Inferior parietal cortex (tissue), 1 donor: Measurements from ENCODE around the gene TNRC6A.
"Not testable (repeated sequence)": the region's sequence is repeated elsewhere in the genome, so short reads cannot be mapped to it uniquely, and the experiment has no call there.

ENCODE experiments used
- DNase-seq: peaks from one replicate; pipeline ENCODE4 v3.0.0-alpha.2; 2016; ENCODE audit errors: extremely low spot score

TNRC6A gene

GRCh38 chr16:24728011-24728410 is 1.4 kb upstream of the TNRC6A start:
- DNase-seq, result no peak

GRCh38 chr16:24728891-24729242 is 584 bp upstream of the TNRC6A start:
- no peak for DNase-seq

- DNase-seq, result no peak
These were observed 732 bp downstream of the TNRC6A start for GRCh38 chr16:24729951-24730815.

- DNase-seq, result no peak
These were observed 1.5 kb downstream of the TNRC6A start for GRCh38 chr16:24730914-24731313.

DNA sequence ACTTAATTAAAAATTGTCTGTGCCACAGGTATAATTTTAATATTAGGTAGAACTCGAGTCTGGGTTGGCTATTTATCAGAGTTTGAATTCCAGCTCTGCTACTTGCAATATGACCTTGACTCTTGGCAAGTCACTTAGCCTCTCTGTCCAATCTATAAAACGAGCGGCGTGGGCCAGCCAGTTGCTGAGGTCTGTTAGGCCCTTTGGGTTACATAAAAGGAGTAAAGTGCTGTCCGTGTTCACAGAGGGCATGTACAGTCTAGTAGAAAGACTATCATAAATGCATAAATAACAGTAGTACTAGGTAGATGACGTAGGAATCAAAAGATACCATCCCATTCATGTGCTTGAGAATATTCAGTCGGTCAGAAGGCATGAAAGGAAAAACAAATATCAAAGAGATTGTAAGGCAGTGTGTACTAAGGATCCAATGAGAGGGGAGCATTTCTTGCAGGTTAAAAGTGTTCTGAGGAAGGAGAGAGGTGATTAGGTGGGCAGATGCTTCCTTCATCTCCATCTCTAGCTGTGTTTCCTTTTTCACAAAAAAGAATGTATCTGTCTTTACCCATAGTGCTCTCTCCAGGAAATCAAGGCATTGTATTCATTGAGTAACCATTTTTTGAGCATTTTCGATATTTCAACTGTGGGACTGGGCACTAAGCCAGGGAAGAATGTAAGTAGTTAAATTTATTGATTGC is 2.4 kb downstream of the TNRC6A start:
- DNase-seq, result no peak

DNA sequence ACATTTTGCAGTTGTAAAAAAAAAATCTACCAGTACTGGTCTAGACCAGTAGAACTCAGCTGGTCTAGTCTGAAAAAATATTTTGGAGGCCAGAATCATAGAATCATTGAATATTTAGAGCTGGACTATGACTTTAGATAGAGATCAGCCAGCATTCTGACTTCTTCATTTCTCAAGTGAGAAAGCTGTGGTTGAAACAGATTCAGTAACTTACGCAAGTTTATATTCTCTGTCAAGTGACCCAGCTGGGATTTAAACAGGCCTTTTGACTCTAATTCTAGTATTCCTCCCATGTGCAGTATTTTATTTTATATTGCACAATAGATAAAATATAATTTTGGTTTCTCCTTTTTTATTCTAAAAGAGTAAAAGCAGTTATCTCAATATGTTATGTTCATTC is 4.9 kb downstream of the TNRC6A start:
- no peak for DNase-seq

GRCh38 chr16:24736758-24737157 is 7.3 kb downstream of the TNRC6A start:
- no peak for DNase-seq

GRCh38 chr16:24737391-24737871 is 8.0 kb downstream of the TNRC6A start:
- DNase-seq, result no peak

DNA sequence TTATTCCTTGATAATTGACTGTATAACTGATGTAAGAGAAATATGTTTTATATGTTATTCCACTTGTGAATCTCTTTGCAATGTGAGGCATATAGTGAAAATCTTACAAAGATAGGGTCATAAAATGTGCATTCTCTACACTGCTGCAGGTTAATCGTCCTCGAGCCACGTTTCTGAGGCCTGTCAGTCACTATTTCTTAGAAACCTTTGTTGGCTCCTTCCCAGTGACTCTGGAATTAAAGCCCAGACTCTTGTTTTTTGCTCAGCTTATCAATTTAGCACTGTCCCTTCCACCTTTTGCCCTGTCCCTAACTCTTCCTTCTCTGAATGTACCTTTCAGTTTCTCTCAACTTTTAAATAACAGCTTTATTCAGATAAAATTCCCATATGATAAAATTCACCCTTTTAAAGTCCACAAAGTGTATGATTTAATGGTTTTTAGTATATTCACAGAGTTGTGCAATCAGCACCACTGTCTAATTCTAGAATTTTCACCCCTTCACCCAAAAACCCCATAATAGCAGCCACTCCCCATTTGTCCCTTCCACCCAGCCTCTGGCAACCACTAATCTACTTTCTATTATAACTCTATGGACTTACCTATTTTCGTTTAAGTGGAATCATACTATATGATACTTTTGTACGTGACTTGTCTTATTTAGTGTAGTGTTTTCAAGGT is 8.6 kb downstream of the TNRC6A start:
- no peak for DNase-seq

GRCh38 chr16:24738895-24739294 is 9.4 kb downstream of the TNRC6A start:
- DNase-seq, result no peak

DNA sequence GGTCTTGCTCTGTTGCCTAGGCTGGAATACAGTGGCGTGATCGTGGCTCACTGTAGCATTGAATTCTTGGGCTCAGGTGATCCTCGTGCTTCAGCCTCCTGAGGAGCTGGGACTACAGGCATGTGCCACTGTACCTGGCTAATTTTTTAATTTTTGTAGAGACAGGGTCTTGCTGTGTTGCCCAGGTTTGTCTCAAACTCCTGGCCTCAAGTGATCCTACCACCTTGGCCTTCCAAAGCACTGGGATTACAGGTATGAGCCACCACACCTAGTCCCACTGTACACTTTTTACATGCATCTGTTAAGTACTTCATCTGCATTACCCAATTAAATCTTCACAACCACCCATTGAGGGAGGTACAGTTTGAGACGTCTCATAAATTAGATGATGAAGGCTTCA is 12.4 kb downstream of the TNRC6A start:
- DNase-seq, result no peak

DNA sequence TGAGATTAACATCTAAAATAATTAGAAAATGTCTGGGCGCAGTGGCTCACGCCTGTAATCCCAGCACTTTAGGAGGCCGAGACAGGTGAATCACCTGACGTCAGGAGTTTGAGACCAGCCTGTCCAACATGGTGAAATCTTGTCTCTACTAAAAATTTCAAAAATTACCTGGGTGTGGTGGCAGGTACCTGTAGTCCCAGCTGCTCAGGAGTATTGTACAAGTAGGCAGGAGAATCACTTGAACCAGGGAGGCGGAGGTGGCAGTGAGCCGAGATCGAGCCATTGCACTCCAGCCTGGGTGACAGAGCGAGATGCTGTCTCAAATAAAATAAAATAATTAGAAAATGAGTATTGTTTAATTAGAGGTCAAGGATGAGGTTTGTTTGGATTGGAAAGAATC is 13.2 kb downstream of the TNRC6A start:
- not testable (repeated sequence) for DNase-seq

DNA sequence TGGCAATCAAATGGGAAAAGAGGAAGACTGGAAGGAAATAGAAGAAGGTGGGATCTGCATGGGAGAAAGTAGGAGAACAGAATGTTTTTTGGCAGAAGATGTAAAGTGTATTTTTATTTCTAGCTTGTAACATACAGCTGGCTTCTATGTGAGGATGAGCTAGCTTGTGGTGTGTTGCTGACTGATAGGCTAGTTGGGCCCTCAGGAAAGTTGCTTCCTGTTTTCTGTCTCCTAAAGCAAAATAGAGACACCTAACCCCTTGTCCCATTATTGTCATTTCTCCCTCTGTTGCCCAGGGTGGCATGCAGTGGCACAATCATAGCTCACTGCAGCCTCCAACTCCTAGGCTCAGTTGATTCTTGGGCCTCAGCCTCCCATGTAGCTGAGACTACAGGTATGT is 15.9 kb downstream of the TNRC6A start:
- DNase-seq, result no peak

GRCh38 chr16:24745791-24746190 is 16.3 kb downstream of the TNRC6A start:
- no peak for DNase-seq

DNA sequence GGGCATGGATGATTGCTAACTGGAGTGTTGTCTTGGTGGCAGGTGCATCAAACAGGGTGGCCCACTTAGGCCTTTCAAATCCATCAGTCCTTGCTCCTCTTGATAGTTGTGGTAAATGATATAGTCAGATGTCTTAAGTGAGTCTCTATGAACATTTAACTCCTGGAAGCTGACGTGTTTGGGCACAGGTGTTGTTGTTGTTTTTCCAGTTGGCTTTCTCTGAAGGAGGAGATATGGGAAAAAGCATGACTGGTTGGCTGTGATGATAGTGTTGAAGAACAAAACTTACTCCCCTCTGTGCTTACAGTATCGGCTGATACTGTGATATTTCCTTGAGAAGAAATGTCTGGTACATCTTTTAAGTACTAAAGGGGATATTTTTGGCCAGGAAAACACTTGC is 18.0 kb downstream of the TNRC6A start:
- DNase-seq, result no peak

DNA sequence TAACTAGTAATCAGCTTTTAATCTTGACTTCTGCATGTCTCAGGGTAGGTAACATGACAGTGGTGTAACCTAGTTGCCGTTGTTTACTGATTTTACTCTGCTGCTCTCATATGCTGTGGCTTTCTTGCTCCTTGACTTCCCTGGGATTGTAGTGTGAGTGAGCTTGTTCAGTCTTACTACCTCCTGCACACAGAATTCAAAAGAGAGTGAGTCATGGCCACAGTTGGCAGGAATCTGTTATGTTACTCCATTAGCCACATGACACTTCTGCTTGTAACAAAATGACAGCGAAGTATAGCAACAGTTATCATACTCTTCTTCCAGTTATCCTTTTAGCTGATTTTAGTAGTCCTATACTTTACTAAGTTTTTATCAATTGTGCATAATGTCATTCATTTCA is 18.8 kb downstream of the TNRC6A start:
- DNase-seq, result peak; percentile 82

- no peak for DNase-seq
These were observed 19.9 kb downstream of the TNRC6A start for GRCh38 chr16:24749310-24749709.

- not testable (repeated sequence) for DNase-seq
These were observed 20.4 kb downstream of the TNRC6A start for GRCh38 chr16:24749872-24750271.

- DNase-seq, result no peak
These were observed 23.5 kb downstream of the TNRC6A start for GRCh38 chr16:24753000-24753399.

DNA sequence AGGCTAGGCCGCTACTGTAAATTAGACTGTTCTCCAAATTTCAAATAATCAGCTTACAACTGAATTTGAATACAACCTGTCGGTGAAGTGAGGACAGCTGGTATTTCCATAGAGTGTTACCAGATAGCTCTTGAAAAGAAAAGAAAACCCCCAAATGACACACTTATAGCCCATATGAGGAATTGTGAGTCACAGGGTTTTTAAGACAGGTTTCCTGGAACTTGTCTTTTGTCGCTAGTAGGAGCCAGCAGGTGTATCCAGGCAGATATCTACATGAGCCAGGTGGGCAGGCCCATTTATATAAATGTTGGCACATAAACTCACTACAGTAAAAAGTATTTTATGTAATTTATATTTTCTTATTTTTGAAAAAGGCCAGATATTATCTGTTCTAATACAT is 24.0 kb downstream of the TNRC6A start:
- DNase-seq, result no peak

GRCh38 chr16:24754543-24754942 is 25.1 kb downstream of the TNRC6A start:
- no peak for DNase-seq

GRCh38 chr16:24755201-24755874 is 25.9 kb downstream of the TNRC6A start:
- DNase-seq, result no peak
